AG08395 (cell line): ENCODE data around the gene LMO1.

Experiments used
- DNase-seq: peaks from one replicate; pipeline ENCODE4 v3.0.0; 2012; ENCODE audit warnings: mixed read lengths, low spot score

Gene LMO1

DNA sequence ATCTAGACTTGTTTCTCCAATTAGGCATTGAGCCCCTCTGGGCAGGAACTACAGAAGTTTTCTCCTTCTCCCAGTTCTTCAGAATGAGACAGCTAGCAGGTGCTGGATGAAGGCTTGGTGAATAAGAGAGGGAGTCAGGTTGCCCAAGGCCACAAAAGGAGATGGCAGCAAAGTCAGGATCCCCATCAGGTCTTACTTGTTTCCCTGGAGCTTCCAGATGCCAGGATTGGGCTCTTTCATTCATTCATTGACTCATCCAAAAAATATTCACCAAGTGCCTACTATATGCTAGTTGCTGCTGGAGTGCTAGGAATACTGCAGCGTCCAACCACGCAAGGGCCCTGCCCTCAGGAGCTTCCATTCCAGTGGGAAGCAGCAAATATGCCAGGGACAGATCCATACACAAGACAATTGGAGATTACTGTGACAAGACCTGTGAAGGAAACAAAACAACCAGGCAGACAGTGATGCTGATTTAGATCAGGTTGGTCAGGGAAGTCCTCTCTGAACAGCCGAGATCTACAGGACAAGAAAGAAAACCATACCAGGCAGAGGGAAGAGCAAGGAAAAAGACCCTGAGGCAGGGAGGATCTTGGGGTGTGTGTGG, 24.6 kb upstream of the LMO1 start:
- DNase-seq = no peak

DNA sequence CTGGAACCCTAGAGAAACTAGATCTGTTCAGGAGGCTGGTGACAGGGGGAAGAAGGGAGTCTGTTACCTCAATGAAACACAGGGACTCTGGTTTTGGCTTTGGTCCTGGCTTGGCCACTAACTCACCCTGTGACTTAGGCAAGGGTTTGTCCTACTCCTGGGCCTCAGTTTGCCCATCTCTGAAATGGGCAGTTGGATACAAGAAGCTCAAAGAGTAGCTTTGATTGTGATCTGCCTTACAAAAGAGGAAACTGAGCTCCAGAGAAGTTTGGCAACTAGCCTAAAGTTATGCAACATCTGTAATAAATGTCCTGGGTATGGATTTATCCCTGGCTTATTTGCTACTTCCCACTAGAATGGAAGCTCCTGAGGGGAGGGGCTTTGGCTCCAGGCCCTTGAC, 24.0 kb upstream of the LMO1 start:
- no peak for DNase-seq

DNA sequence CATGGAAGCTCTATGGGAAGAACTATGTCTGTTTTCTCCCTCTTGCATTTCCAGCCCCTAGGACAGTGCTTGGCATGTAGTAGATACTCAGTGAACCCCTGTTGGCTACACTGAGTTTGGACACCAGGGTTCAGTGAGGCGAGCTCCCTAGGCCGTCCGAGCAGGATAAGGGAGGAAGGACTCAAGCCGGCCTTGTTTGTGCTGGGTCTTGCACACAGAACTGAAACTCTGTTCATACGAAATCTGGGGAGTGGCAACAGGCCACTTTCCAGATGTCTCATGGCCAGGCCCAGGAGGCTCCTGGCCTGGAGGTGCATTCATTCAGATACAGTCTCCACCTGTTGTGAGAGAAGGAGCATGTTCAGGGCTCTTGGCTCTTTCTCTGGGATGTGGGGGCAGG, 23.6 kb upstream of the LMO1 start:
- no peak for DNase-seq

DNA sequence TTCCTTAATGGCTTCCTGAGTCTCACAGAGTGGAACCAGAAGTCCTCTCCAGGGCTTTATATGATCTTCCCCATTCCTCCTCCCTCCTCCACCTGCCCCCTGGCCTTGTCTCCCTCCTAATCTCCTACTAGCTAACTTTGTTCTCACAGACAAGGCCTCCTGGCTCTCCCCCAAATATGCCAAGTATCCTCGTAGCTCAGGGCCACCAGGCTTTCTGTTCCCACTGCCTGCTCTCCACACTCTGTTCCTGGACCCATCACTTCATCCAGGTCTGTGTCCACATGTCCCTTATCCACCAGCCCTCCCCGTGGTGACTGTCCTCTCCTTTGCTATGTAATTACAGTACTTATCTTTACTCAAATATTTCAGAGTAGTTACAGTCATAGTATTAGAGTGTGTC, 23.2 kb upstream of the LMO1 start:
- DNase-seq = no peak

DNA sequence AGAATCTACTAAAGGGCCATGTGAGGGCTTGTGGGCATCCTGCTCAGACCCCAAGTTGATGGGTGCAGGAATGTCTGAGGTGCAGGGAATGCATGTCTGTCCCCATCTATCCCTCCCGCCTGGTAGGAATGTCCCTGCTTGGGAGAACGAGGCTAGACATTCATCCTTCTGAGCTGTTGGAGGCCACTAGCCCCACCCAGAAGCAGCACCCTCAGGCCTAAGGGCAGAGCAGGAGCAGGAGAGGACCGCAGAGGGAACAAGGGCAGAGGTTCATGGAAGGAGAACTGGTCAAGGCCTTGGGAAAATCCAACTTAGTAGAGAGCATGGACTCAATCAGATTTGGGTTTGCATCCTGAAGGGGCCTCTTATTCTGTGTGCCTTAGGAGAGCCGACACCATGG, 22.1 kb upstream of the LMO1 start:
- no peak for DNase-seq

DNA sequence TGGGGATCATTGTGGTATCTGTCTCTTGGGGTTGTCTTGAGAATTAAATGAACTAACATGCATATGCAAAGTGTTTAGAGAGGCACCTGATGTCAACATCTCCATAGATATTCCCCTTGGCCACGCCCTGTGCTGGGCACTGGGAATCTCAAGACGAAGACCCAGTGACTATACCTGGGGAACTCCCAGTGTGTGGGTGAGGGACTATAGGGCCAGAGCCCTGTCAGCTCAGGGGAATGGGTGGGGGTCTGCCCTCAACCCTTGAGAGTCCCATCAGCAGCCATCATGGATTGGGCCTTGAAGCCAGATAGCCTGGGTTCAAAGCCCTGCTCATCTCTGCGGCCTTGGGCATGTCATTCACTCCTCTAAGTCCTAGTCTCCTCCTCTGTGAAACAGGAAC, 21.6 kb upstream of the LMO1 start:
- no peak for DNase-seq

DNA sequence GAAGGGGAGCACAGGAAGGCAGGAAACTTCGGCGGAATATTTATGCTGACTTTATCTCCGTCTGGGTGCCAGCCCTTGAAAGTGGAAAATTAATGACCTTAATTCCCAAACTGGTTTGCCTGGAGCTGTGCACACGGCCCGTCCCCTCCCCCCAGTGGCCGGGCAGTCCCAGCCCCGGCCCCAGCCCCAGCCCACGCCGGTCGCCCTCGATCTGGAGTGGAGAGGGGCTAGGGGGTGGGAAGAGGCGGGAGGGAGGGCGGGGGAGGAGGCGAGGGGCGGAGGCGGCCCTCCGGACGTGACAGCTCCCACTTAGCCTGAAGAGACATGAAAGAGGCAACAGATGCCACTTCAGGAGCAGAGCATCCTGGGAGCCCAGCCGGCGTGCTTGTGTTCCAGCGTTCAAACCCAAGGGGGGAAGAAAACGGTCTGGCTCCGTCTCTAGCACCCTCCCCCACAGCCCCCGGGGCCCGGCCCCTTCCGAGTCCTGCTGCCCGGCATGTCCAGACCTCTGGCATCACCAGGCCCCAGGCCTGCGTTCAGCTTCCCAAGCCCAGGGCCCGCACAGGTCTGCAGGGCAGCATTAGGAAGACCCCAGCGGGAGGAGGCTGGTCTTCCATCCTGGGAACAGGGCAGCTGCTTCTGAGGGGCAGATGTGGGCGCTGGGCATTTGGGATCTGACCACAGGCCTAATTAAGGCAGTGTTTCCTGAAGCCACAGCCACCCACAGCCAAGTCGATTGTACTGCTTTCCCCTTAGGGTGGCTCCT, 20.0 kb upstream of the LMO1 start:
- no peak for DNase-seq

DNA sequence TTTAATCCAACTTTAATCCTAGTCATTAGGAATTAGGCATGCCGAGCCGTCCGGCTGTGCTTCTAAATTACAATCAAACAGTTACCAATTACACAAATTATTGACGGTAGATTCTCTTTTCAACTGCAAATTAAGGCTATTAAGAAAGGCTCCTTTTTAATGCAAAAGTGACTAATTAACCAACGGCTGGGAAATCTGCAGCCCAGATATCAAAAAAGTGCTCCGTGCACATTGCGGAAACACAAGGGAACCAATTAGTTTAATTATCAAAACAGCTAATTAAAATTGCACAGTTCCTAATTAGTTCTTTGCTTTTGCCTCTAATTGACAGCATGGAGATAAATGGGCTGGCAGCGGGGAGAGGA, 19.4 kb upstream of the LMO1 start:
- no peak for DNase-seq

DNA sequence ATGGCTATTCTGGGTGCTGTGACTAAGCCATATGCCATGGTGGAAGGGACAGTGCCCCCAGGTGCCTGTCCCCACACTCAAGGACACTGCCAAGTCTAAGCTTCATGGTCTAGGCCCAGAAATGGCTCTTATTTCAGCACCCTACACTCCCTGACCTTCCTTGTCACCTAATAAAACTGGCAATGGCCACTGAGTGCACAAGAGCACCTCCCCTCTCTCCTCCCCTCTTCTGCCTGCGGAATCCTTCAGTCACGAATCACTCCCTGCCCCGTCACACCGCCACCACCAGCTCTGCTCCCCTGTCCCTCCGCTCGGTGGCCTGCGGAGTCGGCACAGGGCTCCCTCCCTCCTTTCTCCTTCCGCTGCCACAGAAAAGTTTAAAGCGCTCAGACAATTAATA, 19.0 kb upstream of the LMO1 start:
- no peak for DNase-seq

DNA sequence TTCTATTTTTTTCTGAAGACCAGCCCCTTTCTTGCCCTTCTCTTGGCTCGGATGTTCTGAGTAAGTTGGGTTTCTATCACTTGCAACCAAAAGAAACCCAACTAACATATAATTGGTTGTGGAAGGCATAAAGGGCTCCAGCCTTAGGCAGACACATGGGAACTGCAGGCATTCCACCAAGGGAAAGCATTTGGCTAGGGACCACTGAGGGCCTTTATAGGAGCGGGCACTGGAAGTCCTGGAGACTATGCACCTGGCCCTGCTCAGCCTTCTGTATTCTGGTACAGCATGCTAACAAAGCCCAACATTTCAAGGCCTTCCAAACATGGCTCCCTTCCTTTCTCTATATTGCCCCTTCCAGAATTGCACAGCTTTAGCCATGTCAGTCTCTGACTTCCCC, 17.6 kb upstream of the LMO1 start:
- DNase-seq = no peak

DNA sequence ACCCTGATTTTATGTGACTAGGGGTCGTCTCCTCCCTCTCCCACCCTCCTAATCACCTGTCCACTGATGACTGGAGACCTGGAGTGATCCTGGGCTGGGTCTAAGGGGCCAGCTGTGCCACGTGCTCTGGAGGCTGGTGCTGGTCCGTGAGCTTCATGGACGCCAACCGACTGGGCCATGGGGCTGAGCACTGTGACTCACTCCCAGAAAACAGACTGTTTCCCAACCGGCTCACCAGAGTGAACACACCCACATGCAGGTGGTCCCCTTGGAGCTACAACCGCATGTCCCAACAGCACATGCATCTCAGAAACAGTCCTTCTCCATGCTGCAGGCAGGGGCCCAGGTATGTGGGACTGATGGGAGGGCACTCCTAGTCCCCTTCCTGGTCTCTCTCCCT, 14.0 kb upstream of the LMO1 start:
- DNase-seq = no peak

DNA sequence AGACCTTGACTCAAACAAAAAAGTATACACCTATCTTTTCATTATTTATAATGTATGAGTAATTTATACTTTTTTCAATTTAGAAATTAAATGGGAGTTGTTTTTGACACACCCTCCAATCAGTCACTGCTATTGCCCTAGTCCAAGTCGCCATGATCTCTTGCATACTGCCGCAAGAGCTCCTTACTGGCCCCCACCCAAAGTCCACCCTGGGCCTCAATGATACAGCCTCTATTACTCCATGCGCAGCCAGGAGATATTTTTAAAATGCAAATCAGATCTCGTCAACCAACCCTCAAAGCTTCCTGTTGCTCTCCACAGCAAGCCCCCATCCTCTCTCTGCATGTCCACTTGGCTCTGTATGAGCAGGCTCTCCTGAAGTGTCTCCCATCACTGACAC, 12.8 kb upstream of the LMO1 start:
- DNase-seq = no peak

DNA sequence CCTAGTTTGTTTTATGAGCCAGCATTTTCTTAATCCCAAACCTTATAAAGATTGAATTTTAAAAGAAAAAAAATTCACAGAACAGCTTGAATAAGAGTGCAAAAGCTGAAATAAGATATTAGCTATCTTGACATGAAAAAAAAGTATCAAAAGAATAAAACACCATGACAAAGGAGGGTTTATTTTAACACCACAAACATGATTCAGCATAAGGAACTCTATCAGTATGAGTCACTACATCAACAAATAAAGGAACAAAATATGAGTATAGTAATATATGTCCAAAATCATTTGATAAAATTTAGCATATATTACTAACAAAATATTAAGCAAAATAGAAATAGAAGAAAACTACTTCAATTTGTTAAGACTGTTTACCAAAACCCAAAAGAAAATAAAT, 9.6 kb upstream of the LMO1 start:
- DNase-seq = no peak

DNA sequence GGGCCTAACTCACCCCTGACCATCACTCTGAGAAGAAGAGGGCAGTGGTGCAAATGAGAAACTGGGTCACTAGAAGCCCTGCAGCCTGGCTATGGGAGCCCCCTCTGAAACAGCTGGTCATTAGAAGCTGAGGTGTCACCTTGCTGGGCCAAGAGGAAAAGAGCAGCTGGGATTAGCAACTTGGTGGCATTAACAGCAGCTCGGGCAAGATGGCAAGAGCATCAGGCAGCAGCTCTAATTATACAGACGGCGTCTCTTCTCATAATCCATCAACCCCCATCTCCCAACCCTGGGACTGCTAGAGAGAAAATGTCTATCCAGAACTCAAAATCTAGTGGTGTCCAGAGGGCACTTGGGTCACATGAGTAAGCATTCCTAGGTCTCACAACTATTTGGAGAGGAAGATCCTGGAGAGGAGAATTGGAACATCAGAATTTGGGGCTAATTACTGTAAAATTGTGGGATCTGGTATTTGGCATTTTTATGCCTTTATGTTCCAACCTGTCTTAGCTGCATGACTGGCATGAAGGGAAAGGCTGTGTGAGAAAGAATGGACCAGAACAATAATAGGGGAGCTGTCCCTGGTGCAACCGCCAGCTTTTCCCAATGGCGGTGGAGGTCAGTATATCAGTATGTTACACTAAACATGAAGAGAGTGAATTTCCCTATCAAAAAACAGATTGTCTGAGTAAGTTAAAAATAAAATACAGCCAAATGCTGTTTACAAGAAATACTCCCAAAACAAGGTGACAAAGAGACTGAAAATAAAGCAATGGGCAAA, 7.6 kb upstream of the LMO1 start:
- DNase-seq = no peak

DNA sequence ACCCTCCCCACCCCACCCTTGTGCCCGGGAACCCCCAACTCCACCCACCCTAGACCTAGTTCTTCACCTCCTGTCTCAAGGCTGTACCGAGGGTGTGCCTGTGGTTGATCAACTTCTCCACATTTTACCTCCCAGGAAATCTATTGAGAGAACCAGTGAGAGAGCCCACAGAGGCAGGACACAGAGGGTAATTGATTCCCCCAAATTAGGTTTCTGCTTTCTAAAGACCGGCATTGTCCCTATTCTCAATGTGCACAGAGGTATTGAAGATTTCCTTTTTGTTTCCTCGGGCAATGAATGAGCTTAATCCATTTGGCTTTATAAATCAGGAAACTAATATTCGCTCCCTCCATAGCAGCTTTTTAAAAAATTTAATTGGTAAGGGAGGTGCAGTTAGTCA, 6.0 kb upstream of the LMO1 start:
- DNase-seq = no peak

DNA sequence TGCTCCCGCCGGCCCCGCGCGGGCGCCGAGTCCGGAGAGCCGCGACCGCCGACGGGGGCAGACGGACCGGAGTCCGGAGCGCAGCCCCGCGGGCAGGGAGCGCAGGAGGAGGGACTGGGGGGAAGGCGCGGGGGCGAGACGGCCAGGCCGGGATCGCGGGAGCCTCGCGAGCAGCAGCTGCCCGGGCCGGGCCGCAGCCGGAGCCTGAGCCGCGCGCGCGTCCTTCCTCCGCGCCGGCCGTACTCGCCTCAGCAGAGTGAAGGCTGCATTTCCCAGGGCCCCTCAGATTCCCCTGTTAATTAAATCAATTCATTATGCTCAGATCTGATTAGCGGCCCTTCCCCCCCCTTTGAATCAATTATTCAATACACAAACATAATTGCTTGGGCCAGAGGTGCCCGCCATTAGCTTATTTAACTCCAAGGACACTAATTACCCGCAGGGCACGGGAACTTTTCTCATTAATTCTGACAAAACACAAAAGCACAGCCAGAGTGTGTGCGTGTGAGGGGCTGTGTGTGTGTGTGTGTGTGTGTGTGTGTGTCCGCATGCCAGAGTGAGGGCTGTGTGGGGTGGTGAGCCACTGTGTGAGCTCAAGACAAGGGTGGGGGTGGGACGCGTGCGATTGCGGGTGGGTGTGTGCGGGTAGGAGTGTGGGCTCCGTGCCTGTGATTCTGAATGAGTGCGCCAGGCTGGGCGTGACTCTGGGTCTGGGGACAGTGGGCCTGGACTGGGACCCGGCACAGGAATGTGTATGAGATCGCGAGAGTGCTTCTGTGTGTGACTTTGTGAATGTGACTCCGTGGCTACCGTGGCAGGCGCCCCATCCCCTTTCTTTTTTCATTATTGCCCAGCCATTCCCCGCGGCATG, 5.1 kb upstream of the LMO1 start:
- DNase-seq = no peak

DNA sequence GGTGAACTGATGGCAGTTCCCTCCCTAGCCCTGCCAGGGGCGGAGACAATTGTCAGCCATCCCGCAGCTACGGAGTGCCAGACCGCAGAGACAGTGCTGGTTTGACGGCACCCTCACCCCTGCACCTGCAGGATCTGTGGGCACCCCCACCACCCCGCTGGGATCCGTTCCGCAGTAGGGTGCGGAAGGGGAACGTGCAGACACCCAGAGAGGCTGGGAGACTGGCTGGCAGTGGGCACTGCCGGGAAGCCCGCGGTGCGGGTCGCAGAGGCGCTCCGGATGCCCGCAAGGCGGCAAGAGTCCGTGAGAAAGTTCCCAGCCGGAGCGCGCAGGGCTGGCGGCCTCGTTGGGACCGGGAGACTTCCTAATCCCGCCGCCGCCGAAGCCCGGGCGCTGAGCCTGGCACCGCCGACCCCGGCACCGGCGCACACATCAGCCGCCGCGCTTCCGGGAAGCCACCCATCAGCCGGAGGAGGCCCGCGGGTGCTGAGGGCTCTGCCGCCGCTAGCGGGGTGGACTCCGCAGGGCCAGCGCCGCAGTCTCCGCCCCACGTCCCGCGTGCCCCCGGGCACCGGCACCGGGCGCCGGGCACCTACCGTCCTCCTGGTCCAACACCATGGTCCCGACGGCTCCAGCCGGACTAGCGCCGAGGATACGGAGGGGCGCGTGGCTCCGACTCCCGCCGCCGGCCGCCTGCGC, 4.3 kb upstream of the LMO1 start:
- DNase-seq = no peak

DNA sequence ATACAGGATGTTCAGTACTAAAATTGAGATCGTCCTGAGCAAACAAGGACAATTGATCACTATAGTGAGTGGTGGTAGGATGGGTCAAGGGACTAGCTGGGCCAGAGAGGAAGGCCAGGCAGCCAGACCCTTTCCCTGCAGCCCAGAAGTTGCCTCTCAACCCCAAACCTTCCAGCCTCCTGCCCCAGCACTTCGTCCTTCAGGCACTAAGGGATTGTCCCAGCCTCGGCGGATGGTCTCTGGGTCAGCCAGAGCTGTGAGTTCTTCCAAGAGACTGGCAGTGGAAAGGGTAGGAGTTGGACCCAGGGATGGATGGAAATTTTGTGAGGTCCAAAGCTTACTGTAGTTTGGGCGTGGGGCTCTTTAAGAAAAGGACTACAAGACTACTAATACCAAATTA, 3.6 kb upstream of the LMO1 start:
- DNase-seq = no peak

DNA sequence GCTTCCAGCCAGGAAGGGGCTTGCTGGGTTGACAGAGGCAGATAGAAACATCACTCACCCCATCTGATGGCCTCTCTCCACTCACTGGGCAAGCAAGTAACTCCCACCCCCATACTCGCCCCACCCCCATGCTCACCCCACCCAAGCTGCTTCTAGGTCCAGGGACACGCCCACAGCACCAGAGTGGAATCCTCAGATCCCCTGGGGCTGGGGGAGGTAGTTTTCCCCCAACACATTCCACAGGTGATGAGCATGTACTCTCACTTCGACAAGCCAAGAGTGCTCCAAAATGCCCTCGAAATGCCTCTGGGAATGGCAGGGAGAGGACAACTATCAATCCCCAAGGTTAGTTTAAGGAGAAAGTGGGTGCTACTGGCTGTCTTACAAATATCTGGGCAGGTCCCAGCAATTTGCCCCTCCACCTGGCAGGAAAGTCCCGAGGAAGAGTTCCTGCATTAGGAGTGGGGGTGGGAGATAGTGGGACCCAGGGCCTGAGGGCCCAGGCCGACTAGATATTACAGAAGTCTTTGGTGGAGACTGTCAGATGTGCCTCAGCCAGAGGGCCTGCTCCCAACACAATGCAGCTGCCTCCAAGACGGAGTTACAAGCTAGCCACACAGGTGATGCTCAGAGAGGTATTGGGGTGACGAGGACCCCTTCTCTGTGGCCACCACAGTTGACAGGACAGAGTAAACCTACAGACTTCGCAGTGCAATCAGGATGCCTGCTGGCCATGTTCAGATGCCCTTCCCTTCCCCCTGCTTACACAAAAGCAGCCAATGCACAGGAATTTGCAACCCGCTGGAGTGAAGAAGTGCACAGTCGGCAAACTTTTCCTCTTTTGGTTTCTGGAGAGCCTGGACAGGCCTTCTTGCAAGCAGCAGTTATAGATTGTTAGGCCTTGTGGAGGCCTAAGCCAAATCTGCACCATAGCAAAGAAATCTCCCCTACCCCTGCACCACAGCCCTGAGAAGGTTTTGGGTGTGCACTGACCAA, 2.9 kb upstream of the LMO1 start:
- no peak for DNase-seq

DNA sequence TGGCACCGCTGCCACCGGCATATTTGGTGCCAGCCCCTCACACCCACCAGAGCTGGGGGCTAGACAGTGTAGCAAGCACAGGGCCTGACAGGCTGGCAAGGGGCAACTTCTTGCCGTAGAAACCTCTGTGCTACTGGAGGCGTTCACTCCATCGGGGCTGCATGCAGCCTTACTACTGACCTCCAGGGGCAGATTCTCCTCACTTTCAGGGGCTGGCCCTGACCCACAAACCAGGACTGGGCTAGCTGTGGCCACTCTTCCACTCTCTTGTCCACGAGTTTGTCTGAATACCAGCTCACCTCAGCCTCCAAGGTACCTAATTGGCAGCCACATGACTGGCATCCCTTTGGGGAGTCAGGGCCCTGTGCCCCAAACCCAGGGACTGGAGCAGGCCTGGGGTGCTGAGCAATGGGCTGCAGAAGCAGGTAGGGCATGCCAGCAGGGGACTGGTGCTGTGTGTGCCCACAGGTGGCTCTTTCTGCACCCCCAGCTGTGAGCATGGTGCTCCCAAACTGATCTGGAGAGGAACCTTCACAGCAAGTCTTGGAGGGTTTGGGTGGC, 2.1 kb upstream of the LMO1 start:
- no peak for DNase-seq
